ENCODE measurements around the gene DSCAML1.

DSCAML1 gene

GRCh38 chr11:117772360-117772759 lies 24.7 kb downstream of the DSCAML1 start:
- ATAC-seq: peak; percentile 70
- TF ChIP-seq CREB5 (CRISPR knock-in tag; IDR thresholded peaks at IDR 0.05; ENCODE audit: low read depth): no peak
- no peak for TF ChIP-seq TOX (CRISPR knock-in tag; IDR thresholded peaks at IDR 0.05; ENCODE audit: borderline replicate concordance)
- TF ChIP-seq ZC3H10 (CRISPR knock-in tag; IDR thresholded peaks at IDR 0.05): no peak
- peak; percentile 84; the same call in 1 of the 2 replicates for TF ChIP-seq TCF4 (CRISPR knock-in tag; IDR thresholded peaks at IDR 0.05; ENCODE audit: borderline replicate concordance)

GRCh38 chr11:117771841-117772240 lies 25.2 kb downstream of the DSCAML1 start:
- no peak for ATAC-seq

GRCh38 chr11:117771197-117771596 lies 25.8 kb downstream of the DSCAML1 start:
- no peak for ATAC-seq

More at GRCh38 chr11:117771841-117772240, 25.2 kb downstream of the DSCAML1 start:
- no peak for TF ChIP-seq SNAI2 (CRISPR knock-in tag; IDR thresholded peaks at IDR 0.05)
- no peak for TF ChIP-seq OSR1 (CRISPR knock-in tag; IDR thresholded peaks at IDR 0.05)
- TF ChIP-seq CSRNP3 (CRISPR knock-in tag; IDR thresholded peaks at IDR 0.05): no peak
- no peak for TF ChIP-seq CSDC2 (CRISPR knock-in tag; IDR thresholded peaks at IDR 0.05)
- TF ChIP-seq TCF4 (CRISPR knock-in tag; IDR thresholded peaks at IDR 0.05; ENCODE audit: borderline replicate concordance): no peak
- TF ChIP-seq ZC3H10 (CRISPR knock-in tag; IDR thresholded peaks at IDR 0.05): no peak

More at GRCh38 chr11:117771197-117771596, 25.8 kb downstream of the DSCAML1 start:
- TF ChIP-seq ZC3H10 (CRISPR knock-in tag; IDR thresholded peaks at IDR 0.05) (no peak), TOX (CRISPR knock-in tag; IDR thresholded peaks at IDR 0.05; ENCODE audit: borderline replicate concordance) (no peak), SNAI2 (CRISPR knock-in tag; IDR thresholded peaks at IDR 0.05) (no peak), PATZ1 (CRISPR knock-in tag; IDR thresholded peaks at IDR 0.05; ENCODE audit: borderline replicate concordance) (no peak), ESRRG (CRISPR knock-in tag; IDR thresholded peaks at IDR 0.05) (no peak), ZFP3 (CRISPR knock-in tag; IDR thresholded peaks at IDR 0.05) (no peak), POU6F1 (CRISPR knock-in tag; IDR thresholded peaks at IDR 0.05; ENCODE audit: borderline replicate concordance, low read depth) (no peak), CREB5 (CRISPR knock-in tag; IDR thresholded peaks at IDR 0.05; ENCODE audit: low read depth) (no peak), TCF4 (CRISPR knock-in tag; IDR thresholded peaks at IDR 0.05; ENCODE audit: borderline replicate concordance) (no peak), CSDC2 (CRISPR knock-in tag; IDR thresholded peaks at IDR 0.05) (no peak), TSHZ2 (CRISPR knock-in tag; IDR thresholded peaks at IDR 0.05) (no peak), RARB (CRISPR knock-in tag; IDR thresholded peaks at IDR 0.05) (no peak), ZNF70 (CRISPR knock-in tag; IDR thresholded peaks at IDR 0.05) (no peak), ZNF8 (CRISPR knock-in tag; IDR thresholded peaks at IDR 0.05) (no peak), ARNTL (CRISPR knock-in tag; IDR thresholded peaks at IDR 0.05; ENCODE audit: borderline replicate concordance, low read depth) (no peak), ISL1 (CRISPR knock-in tag; IDR thresholded peaks at IDR 0.05) (no peak), GLIS3 (CRISPR knock-in tag; IDR thresholded peaks at IDR 0.05) (no peak)

Data from SK-N-SH treated with all-trans-retinoic acid at 6 μM for 48 hours (cell line).